ENCODE measurements around the gene WDR86.

DNA sequence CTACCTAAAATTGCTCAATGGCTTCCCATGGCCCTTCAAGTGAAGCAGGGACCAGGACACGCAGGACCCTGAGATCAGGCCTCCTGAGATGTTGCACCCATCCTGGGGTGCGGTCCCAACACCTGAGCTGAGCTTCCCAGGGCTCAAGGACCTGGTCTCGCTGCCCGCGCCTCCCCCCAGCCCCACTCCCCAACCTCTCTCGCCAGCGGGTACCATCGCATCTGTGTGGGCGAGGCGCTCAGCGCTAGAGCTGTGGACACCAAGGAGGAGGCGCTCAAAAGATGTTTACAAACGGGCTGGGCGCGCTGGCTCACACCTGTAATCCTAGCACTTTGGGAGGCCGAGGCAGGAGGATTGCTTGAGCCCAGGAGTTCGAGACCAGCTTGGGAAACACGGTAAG, 37.5 kb upstream of the WDR86 start:
- TF ChIP-seq, protein P1, sequence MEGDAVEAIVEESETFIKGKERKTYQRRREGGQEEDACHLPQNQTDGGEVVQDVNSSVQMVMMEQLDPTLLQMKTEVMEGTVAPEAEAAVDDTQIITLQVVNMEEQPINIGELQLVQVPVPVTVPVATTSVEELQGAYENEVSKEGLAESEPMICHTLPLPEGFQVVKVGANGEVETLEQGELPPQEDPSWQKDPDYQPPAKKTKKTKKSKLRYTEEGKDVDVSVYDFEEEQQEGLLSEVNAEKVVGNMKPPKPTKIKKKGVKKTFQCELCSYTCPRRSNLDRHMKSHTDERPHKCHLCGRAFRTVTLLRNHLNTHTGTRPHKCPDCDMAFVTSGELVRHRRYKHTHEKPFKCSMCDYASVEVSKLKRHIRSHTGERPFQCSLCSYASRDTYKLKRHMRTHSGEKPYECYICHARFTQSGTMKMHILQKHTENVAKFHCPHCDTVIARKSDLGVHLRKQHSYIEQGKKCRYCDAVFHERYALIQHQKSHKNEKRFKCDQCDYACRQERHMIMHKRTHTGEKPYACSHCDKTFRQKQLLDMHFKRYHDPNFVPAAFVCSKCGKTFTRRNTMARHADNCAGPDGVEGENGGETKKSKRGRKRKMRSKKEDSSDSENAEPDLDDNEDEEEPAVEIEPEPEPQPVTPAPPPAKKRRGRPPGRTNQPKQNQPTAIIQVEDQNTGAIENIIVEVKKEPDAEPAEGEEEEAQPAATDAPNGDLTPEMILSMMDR (IDR thresholded peaks at IDR 0.05; ENCODE audit: control extremely low read depth in 1 of 3, insufficient read depth in 1 of 3, low read depth in 1 of 3, low read length in 3 of 3) = no peak
- TF ChIP-seq POLR2AphosphoS5 (IDR thresholded peaks at IDR 0.05; ENCODE audit: low read depth, low read length) = no peak
- TF ChIP-seq RNF2 (IDR thresholded peaks at IDR 0.05; ENCODE audit: borderline replicate concordance, low read depth, low read length, missing control alignments, poor library complexity, severe bottlenecking) = no peak
